GM19099 (cell line): ENCODE results near the gene PARVG.
A peak's percentile ranks its signal among the peaks of the same experiment; 100 is the strongest.

ENCODE experiments used
- POLR2A ChIP-seq: IDR thresholded peaks from 3 replicates; pipeline ENCODE4 v1.6.1; 2011; ENCODE audit warnings: low read depth; ENCODE audit not compliant: insufficient read length; ENCODE audit errors: extremely low read depth

The PARVG gene

DNA sequence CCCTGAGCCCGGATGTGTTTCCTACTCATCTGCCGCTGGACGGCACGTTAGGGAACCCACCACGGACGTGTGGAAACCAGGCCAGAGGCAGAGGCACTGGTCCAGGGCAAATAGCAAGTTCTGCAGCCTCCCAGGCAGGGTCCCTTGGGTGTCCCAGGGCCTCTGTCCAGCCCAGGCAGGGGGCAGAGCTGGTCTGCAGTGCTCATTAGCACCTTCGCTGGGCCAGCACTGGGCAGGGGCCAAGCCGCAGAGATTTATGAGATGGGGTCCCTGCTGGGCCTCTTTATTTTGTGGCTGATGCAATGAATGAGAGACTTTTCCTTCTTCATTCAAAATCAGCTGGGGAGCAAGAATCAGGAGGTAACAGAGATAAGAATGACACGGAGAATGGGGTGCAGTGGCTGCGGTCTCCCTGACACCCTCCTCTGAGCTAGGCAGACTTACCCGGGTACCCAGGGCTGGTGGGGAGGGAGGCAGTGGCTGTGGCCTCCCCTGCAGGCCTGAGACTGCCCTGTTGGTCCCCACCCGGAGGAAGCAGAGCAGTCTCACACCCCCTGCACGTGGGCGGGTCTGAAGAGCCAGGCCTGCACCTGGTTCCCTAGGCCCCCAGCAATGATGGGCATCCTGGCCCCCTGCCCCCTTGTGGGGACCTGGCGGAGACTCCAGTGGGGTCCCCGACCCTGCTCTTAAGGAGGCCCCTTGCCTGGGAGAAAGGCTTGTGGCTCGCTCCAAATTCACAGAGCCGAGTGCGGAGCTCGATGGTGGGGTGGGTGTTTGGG is 14.0 kb upstream of the PARVG start:
- TF ChIP-seq POLR2A: no peak

DNA sequence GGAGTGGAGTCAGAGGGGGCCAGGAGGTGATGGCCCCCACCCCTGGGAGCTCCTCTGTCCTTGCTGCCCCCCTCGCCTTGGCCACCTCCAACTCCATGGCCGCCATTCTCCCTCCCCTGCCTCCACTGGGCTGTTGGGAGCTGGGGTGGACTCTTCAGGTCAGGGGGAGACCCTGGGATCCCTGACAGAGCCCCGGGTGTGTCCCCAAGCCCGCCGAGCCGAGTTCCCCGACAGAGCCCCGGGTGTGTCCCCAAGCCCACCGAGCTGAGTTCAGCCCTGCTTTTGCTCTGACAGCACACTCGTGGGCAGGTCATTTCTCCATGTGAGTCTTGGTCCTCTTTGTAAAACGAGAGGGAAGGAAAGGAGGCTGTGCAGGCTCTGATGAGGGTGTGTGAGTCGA is 13.2 kb upstream of the PARVG start:
- TF ChIP-seq POLR2A: no peak

DNA sequence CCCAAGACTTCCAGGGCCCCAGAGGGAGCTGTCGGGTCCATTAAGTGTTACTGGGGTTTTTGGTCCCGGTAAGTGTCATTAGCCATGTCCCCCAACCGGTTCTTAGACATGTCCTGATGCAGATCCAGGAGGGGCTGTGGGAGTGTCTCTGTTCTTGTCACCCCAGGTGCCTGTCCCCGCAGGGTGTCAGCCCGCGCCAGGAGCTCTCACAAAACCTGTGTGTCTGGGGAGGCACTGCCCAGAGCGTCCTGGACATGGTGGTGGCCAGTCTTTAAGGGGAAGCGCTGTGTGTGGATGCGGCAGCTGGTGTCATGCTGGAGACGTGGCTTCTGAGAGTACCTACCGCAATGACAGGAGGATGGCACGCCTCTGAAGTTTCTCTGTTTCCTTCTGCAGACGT is 12.5 kb upstream of the PARVG start:
- TF ChIP-seq POLR2A: no peak

DNA sequence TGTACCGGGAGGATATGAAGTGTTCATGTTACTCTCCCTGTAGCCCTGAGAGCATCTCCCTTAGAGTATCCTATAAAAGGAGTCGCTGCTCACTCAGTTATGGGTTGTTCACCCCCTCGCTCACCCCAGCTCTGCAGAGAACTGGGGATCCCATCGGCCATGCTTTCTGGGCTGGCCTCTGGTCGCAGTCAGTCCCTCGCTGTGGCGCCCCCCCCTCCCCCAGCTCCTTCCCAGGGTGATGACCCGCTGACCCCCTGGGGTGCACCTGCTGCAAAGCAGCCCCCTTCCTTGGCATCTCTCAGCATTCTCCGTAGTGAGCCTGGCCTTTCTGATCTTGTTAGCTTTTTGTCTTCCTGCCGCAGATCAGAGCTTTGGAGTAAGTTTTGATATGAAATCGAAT is 10.3 kb upstream of the PARVG start:
- no peak for TF ChIP-seq POLR2A

DNA sequence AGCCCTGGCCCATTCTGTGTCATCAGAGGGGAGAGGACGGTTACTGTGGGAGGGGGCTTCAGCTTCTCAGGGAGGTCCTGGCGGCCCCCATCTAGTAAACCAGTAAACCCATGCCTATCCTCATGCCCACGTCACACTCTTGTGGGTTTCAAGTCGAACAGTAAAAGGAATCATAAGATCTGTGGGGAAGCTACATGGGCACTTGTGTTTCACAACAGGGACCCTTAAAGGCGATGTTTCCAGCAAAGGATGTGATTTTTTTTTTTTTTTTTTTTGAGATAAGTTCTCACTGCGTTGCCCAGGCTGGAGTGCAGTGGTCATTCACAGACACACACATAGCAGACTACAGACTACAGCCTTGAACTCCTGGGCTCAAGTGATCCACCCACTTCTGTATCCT is 9.2 kb upstream of the PARVG start:
- TF ChIP-seq POLR2A: no peak

DNA sequence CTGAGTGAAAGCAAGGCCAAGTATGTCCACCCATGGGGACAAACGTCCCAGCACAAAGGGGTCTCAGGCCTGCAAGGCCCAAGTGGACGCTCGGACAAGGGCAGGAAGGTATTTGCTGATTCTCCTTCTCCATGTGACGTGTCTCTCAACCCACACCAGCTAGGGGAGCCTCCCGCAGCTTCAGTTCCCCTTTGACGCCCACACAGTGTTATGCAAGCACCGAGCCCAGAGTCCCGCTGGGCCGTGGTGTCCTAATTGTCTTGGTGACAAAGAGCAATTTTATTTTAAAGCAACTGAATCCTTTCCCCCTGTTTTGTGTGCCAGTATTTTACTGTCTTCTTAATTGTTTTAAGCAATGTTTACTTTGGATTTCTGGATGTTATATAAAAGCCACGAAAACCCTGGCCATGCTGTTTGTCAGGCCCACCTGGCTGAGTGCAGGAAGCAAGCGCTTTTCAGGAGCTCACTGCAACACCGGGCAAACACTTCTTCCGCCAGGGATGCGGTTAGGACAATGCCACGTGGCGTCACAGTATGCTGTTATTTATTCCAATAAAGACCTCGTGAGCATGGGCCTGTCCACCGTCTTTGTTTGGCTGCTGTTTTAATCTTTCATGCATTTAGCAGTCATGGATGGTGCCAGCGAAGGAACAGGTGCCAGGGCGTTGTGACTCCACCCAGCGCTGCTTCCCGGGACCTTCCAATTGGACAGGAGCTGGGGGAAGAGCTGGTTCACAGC is 8.2 kb upstream of the PARVG start:
- no peak for TF ChIP-seq POLR2A

DNA sequence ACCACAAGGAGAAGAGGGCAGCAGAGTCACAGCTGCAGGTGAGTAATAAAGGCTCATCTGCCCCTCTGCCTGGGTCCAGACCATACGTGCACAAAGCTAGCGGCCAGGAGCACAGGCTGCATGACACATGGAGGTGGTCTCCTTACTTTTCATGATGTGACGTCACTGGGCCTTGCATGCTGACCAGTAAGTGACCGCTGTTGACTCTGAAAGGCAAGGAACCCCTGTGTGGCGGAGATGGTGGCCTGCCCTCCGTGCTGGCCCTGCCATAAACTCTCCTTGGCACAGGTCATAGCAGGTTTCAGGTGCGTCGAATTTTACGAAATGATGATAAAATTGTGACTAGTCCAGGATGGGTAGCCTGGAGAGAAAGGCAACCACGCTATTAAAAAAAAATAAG is 7.6 kb upstream of the PARVG start:
- TF ChIP-seq POLR2A: no peak

DNA sequence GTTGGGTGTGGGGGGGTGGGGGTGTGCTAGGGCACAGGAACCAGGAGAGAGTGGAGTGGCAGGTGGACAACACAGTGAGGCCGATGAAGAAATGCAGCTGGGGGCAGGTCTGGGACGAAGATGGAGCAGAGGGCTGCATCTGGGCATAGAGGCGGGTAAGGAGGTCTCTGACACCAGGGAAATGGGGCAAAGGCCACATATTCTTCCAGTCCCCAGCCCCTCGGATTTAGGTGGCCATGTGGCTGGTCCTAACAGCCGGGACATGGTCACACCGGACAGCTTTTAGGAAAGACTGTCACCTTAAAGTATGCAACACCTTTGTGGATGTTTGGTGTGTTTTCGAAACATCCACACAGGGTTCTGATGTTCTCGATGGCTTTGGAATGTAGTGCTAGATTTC is 5.0 kb upstream of the PARVG start:
- TF ChIP-seq POLR2A: no peak

DNA sequence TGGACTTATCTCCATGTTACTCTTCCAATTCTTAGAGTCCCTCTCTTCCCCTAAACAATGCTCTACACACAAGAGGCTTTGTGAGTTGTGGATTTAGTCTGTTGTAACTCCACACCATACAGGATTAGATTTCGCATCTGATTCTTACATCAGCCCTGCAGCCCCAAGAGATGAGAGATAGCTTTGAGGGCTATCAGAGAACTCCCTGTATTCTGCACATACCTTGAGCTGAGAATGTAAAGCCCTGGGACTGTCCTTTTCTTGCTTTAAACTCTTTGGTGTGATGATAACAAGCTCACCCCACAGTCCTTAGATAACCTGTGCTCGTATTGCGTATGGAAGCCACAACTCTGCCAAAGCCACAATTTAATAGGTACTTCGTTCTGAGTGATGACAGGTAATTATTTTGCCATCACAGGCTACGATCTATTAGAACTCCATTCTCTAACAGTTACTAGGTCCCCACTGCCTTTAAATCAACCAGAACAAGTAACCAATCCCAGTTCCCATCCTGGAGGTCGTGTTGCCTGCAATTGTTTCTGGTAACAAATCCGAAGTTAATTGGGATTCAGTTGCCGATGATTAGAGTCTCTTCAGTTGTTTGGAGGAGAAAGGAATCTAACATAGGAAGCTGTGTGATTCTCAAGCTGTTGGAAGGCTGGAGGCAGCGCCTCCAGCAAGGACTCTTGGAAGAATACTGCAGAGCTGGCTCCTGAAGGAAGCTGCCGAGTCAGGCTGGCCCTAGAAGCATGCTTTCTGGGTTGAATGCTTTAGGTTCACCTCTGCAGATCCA is 1.3 kb upstream of the PARVG start:
- TF ChIP-seq POLR2A: no peak

DNA sequence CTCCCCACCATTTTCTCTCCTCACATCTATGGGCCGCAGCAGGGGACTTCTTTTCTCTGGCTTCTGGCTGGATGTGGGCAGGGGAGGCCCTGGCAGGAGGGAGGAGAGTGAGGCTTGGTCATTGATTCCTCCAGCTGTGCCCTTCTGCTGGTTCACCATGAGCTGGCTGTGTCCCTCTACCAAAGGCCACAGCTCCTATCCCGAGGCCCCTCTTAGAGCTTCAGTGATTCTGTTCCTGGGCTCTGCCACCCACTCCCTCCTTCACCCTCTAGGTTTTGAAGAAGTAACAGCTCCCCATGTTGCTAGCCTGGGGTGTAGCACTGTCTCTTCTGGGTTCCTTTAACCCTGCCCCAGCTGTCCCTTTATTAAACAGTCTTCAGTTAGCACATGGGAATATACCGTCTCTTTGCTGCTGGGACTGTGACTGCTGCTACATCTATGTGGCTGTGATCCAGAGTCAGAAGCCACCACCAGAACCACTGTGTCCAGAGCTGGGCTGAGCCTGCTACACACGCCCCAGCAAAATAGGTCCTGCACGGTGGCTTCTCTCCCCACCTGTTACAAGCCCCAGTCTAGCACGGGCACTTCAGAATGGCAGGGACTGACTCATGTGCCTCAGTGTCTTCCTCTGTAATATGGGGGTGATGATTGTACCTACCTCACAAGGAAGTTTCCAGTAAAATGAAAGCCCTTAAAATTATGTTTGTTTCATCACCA is 578 bp upstream of the PARVG start:
- TF ChIP-seq POLR2A: no peak

DNA sequence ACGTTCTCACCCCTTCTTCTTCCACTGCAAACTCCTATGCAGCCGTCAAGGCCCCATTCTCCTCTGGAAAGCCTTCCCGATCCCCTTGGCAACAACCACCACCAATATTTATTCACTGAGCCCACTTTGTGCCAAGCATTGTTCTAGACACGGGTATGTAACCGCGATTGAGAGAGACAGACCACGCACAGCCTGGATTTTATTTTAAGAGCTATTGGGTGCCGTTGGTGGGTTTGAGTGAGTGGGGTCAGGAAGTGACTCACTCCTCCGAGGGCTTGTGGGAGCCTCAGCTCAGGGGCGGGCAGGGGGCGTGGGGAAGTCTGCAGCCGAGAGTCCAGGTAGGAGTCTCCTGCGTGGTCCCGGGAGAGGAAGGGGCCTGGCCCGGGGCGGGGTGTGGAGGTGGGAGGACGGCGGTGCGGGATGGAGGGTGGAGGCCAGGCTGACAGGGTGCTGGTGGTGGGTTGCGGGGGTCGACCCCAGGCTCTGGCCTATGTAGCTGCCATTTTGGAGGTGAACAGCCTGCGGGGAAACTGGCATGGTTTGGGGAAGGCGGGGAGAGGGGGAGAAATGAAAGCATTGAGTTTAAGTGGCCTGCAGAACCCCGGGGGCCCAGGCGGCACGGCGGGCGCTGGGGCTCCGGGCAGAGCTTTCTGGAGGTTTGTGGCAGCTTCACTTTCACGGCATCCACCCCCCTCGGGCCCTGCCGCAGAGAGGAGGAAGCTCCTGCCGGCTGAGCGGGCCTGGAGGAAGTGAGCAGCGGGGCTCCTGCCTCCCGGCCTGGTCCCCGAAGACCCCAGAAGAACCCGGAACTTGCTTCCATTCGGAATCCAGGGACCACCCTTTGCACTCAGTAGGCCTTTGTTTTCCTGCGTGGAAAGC is 547 bp downstream of the PARVG start:
- peak; percentile 55 for TF ChIP-seq POLR2A

DNA sequence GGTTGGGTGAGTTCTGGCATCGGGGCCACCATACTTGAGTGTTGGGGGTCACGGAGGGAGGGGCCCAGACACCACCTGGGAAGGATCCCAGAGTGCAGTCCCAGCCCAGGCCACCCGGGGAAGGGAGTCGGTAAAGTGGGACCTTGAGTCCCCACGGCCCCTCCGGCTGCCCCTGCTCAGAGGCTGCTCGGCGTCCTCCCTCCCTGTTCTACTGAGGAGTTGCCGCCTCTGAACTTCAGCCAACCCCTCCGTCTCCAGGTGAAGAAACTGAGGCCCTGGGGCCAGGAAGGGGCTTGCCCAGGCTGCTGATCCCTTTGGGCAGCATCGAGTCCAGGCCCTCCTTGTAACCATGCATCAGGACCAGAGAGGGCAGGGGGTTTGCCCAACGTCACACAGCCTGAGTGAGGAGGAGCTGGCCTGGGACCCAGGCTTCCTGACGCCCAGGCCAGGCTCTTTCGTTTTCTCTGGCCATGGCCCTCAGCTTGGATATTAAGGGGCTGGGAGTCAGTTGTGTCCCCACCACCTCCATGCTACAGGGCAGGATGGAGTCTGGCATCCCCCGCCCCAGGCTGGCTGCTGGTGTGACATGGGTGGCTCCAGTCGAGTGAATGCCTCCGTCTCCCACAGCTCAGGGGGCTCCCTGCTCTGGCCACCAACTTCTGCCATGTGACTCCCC is 1.3 kb downstream of the PARVG start:
- no peak for TF ChIP-seq POLR2A

DNA sequence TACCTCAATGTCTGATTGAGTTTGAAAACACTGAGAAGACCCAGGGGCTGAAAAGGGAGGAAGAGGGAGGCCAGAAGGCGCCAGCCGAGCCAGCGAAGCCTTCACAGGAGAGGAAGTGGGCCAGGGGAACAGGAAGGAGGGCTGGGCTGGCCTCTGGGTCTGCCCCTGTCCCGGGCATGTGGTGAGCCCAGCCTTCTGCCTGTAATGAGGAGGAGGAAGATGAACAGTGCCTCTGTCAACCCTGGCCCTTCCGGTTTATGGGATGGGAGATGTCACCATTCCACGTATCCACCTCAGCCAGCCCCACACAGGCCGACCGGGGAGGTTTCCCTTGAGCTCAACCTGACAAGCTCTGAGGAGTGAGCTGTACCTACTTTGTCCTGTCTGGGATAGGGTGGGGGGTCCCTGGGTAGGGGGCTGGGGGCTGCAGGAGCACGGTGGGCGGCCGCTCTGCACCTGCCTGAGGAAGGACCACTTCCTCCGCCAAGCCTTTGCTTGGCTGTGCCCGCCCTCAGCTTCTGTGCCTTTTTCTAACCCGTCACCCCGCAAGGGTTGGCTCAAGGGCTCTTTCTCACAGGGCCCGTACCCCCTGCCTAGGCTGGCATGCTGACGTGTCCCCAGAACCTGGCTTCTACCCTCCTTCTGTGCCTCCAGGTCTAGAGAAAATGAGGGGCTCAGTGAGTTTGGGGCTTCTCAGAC is 2.0 kb downstream of the PARVG start:
- peak; percentile 57 for TF ChIP-seq POLR2A

DNA sequence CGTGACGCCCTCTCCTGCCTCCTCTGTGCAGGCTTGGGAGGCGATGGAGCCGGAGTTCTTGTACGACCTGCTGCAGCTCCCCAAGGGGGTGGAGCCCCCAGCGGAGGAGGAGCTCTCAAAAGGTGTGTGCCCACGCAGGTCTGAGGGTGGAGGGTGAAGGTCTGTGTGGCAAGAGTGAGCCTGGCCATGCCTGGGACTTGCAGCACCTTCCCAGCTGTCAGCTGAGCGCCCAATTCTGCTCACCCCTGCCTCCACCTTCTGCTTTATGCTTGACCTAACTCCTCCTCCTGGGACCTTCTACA is 2.5 kb downstream of the PARVG start:
- no peak for TF ChIP-seq POLR2A

DNA sequence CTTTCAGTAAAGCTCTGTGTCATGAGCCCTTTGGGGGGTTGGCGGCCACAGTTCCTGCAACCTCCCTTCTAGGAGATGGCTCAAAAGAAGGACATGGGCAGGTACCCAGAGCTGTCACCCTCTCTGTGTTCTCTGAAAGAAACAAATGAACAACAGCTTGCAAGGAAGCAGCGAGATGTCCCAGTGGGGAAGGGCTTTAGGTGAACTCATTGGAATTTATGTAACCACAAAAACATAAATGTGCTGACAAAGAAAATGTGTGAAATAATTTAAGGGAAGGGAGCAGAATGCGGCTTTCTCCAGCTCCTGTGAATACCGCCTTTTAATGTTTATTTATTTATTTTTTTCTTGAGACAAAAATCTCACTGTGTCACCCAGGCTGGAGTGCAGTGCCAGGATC is 3.3 kb downstream of the PARVG start:
- no peak for TF ChIP-seq POLR2A
